ENCODE measurements around the gene IL22RA1. TPM values are rescaled to one million over a fixed set of nuclear protein-coding genes. Genes with fewer than 3 reads are reported as not detected.

The IL22RA1 gene
- total RNA-seq, 4 donors from 2014 or later: 0.23 TPM; not detected in 3

DNA sequence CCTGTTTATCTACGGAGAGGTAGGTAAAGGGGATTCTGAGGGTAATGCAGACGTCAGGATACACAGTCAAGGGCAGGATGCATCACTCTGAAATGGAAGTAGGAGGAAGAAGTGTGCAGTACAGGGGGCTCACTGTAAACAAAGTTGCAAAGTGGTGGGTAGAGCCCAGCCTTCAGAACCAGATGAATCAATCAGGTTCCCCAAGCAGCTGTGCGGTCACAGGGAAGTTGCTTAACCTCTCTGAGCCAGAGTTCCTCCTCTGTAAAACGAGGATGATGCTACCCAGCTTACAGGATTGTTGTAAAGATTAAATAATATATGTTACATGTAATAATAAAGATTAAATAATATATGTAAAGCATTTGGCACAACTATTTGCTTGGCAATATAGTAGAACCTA lies 17.5 kb downstream of the IL22RA1 start:
- Histone ChIP-seq H3K27me3 (no peaks in the 10 kb centered on the region), H3K4me1 (peaks cover 4 to 13% (median 7%) of the 10 kb centered on the region in 4 donors), H3K27ac (replicated peaks in 1 of 4) (no peak overlapping the region), H3K36me3 (no peaks in the 10 kb centered on the region), H3K9me3 (peaks cover 0 to 9% (median 4%) of the 10 kb centered on the region in 4 donors), H3K4me3 (no peak overlapping the region)
- TF ChIP-seq POLR2A (IDR thresholded peaks at IDR 0.05; ENCODE audit: low read depth): no peak
- no peak for TF ChIP-seq EP300 (IDR thresholded peaks at IDR 0.05)
- no peak for TF ChIP-seq POLR2AphosphoS5 (IDR thresholded peaks at IDR 0.05)
- no peak for TF ChIP-seq CTCF (IDR thresholded peaks at IDR 0.05)
- intact Hi-C loops (cut with DNase I): no loop called here
- DNase-seq (ENCODE audit: extremely low spot score): no peak
- 75% methylated on average over 4 of the region's 4 CpGs for WGBS

DNA sequence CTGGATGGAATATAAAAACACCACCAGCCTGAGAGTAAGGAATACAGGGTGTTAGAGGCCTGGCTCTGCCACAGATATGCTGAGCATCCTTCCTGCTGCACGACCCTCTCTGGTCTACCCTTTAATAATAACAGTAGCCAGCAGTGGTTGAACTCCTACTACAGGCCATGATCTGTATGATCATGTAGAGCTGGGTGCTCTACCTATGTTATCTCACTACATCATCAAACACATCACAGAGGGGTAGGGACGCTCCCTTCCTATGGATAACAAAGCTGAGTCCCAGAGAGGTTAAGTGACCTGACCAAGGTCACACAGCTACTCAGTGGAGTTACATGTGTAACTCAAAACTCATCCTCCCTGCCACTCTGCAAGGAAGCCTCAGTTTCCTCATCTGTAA lies 18.0 kb downstream of the IL22RA1 start:
- 78% methylated on average over 2 of the region's 2 CpGs for WGBS
- Histone ChIP-seq H3K36me3 (no peaks in the 10 kb centered on the region), H3K27ac (replicated peaks in 1 of 4) (no peak overlapping the region), H3K27me3 (no peaks in the 10 kb centered on the region), H3K4me1 (peaks cover 9 to 18% (median 12%) of the 10 kb centered on the region in 4 donors), H3K4me3 (no peak overlapping the region), H3K9me3 (peaks cover 0 to 4% (median 0%) of the 10 kb centered on the region in 4 donors)
- DNase-seq (ENCODE audit: extremely low spot score): no peak
- intact Hi-C loops (cut with DNase I): no loop called here
- TF ChIP-seq POLR2A (IDR thresholded peaks at IDR 0.05; ENCODE audit: low read depth): no peak
- no peak for TF ChIP-seq EP300 (IDR thresholded peaks at IDR 0.05)
- no peak for TF ChIP-seq POLR2AphosphoS5 (IDR thresholded peaks at IDR 0.05)
- TF ChIP-seq CTCF (IDR thresholded peaks at IDR 0.05): no peak

- Histone ChIP-seq H3K27me3 (no peaks in the 10 kb centered on the region), H3K36me3 (no peaks in the 10 kb centered on the region), H3K9me3 (no peaks in the 10 kb centered on the region), H3K27ac (replicated peaks in 1 of 4) (no peak overlapping the region), H3K4me3 (no peak overlapping the region), H3K4me1 (peaks cover 13 to 24% (median 16%) of the 10 kb centered on the region in 4 donors)
- WGBS: 83% methylated on average over 6 of the region's 6 CpGs
- TF ChIP-seq POLR2A (IDR thresholded peaks at IDR 0.05; ENCODE audit: low read depth): no peak
- intact Hi-C loops (cut with DNase I): no loop called here
- no peak for DNase-seq (ENCODE audit: extremely low spot score)
These were observed 19.3 kb downstream of the IL22RA1 start for GRCh38 chr1:24123611-24124010.

DNA sequence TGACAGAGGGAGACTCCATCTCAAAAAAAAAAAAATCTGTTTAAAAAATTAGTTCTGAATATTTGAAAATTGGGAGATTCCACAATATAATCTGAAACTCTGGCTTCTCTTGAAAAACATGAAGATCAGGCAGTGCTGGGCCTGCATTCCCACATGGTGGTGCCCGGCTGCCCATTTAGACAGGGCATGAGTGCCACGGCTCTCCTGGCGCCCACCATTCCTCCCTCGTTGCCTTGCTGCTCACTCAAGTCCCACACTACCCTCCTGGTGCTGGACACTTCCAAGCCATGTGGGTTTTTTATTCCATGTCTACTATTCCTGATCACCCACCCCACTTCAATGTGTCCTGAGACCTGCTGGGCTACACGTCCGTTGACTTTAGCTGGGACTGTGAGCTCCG lies 20.2 kb downstream of the IL22RA1 start:
- Histone ChIP-seq H3K4me1 (peaks cover 13 to 24% (median 16%) of the 10 kb centered on the region in 4 donors), H3K9me3 (no peaks in the 10 kb centered on the region), H3K27ac (replicated peaks in 1 of 4) (no peak overlapping the region), H3K4me3 (no peak overlapping the region), H3K27me3 (no peaks in the 10 kb centered on the region), H3K36me3 (no peaks in the 10 kb centered on the region)
- DNase-seq (ENCODE audit: extremely low spot score): no peak
- TF ChIP-seq POLR2AphosphoS5 (IDR thresholded peaks at IDR 0.05) (no peak), EP300 (IDR thresholded peaks at IDR 0.05) (no peak), CTCF (IDR thresholded peaks at IDR 0.05) (no peak), POLR2A (IDR thresholded peaks at IDR 0.05; ENCODE audit: low read depth) (no peak)
- intact Hi-C loops (cut with DNase I): no loop called here
- WGBS: 93% methylated on average over 7 of the region's 7 CpGs

GRCh38 chr1:24121406-24121805 lies 21.5 kb downstream of the IL22RA1 start:
- intact Hi-C loops (cut with DNase I): no loop called here
- no peaks in the 10 kb centered on the region for H3K27me3 ChIP-seq
- TF ChIP-seq CTCF (IDR thresholded peaks at IDR 0.05) (no peak), EP300 (IDR thresholded peaks at IDR 0.05) (no peak), POLR2AphosphoS5 (IDR thresholded peaks at IDR 0.05) (no peak), POLR2A (IDR thresholded peaks at IDR 0.05; ENCODE audit: low read depth) (no peak)

More at GRCh38 chr1:24121406-24121805, 21.5 kb downstream of the IL22RA1 start:
- DNase-seq (ENCODE audit: extremely low spot score): no peak
- H3K4me1 ChIP-seq: peaks cover 13 to 24% (median 16%) of the 10 kb centered on the region in 4 donors
- no peak overlapping the region for H3K27ac ChIP-seq (replicated peaks in 1 of 4)
- H3K4me3 ChIP-seq: no peak overlapping the region
- WGBS: 92% methylated on average over 9 of the region's 14 CpGs
- H3K36me3 ChIP-seq: no peaks in the 10 kb centered on the region
- no peaks in the 10 kb centered on the region for H3K9me3 ChIP-seq

All from esophagus muscularis mucosa (tissue), 4 donors.